Measurements from ENCODE around the gene APOA1.

GRCh38 chr11:116836632-116836991, 810 bp downstream of the APOA1 start:
- TF ChIP-seq EZH2 (IDR thresholded peaks at IDR 0.05; ENCODE audit: insufficient read depth, poor library complexity, severe bottlenecking) (no peak), EZH2phosphoT487 (IDR thresholded peaks at IDR 0.05; ENCODE audit: insufficient read depth, low read depth) (no peak)
